ENCODE data around the gene ABLIM1.

GRCh38 chr10:114560144-114560543 lies 97.9 kb downstream of the ABLIM1 start:
- TF ChIP-seq EP300 (IDR thresholded peaks at IDR 0.05; ENCODE audit: low read depth) (no peak), POLR2AphosphoS5 (IDR thresholded peaks at IDR 0.05) (no peak), POLR2A (IDR thresholded peaks at IDR 0.05) (no peak)
- TF ChIP-seq, protein P1, sequence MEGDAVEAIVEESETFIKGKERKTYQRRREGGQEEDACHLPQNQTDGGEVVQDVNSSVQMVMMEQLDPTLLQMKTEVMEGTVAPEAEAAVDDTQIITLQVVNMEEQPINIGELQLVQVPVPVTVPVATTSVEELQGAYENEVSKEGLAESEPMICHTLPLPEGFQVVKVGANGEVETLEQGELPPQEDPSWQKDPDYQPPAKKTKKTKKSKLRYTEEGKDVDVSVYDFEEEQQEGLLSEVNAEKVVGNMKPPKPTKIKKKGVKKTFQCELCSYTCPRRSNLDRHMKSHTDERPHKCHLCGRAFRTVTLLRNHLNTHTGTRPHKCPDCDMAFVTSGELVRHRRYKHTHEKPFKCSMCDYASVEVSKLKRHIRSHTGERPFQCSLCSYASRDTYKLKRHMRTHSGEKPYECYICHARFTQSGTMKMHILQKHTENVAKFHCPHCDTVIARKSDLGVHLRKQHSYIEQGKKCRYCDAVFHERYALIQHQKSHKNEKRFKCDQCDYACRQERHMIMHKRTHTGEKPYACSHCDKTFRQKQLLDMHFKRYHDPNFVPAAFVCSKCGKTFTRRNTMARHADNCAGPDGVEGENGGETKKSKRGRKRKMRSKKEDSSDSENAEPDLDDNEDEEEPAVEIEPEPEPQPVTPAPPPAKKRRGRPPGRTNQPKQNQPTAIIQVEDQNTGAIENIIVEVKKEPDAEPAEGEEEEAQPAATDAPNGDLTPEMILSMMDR (IDR thresholded peaks at IDR 0.05): no peak

Data from transverse colon (tissue), 4 donors.